Stimulated activated CD4-positive, alpha-beta T cell treated with anti-CD3 and anti-CD28 coated beads, TNF-alpha, amount 100 ng/mL, for 4 hours (primary cell): Measurements from ENCODE around the gene ZNF611.
A peak's percentile ranks its signal among the peaks of the same experiment; 100 is the strongest.
"Not testable (repeated sequence)": the region's sequence is repeated elsewhere in the genome, so short reads cannot be mapped to it uniquely, and the experiment has no call there.

Source experiments
- DNase-seq, 3 experiments: peaks; one replicate each; pipeline ENCODE4 v3.0.0-alpha.2; 2020; ENCODE audit warnings: low read depth in 3 of 3

Gene ZNF611

DNA sequence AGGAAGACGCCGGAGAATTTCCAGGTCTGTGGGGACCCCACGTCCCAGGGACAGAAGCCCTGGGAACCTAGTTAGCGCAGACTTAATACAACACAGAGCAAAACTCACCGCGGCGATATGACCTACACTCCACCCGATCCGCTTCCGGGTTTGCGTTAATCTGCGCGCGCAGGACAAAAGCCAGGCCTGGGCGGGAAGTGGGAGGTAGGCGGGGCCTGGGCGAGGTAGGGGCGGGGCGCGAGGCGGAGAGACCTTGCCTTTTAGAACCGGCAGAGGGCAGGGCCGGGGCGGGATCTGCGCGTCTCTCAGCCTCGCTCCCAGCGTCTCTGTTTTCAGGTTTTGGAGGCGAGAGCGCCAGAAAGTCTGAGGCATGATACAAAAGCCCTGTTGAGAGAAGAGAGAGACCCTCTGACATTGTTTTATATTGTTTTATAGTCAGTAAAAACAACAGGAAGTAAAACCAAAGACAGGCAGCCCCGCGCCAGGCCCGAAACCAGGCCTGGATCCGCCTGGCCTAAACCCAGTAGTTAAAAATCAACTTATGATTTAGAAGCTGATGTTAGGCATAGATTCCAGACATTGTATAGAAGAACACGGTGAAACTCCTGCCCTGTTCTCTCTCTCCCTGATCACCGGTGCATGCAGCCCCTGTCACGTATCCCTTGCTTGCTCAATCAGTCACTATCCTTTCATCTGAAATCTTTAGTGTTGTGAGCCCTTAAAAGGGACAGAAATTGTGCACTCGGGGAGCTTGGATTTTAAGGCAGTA, at the start of gene ZNF611:
TSS of gene ZNF611 (minus strand) at position 152 of the 769 bp plus-strand sequence. CDS start 19,150 bp downstream, outside the sequence.
- peak; percentile 98 to 99 (median 99) for DNase-seq

DNA sequence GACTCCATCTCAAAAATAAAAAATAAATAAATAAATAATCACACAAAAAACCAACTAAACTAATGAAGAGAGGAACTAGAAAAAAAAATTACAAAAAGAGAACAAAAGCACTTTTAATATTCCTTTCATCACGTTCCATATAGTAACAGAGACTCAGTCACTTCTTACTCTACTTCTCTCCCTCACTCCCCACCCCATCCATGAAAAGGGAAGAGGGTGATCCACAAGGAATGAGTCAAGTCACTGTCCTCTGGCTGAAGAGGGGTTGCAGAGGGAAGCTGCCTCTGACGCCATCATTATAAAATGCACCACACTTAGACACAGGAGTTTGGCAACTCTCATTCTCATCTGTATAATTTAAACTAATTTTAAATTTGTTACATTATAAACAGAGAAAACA, 48.0 kb upstream of the ZNF611 start:
- not testable (repeated sequence) for DNase-seq

DNA sequence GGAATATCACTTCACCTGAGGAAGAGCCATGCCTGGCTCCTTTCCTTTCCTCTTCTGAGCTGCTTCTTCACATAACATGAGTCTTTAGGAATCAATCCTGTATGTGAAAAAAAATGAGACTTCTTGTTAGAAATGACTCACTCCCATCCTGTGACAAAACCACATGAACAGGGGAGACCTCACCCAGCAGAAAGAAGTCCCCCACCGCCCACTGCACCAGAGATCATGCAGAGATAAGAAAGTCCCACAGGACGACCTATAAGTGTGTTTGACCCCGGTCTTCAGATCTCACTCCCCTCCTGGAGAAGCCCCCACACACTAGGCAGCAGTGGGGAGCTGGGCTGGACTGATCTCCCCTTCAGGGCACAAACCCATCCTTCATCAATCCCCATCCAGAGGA, 44.0 kb upstream of the ZNF611 start:
- peak in 1 of 3 experiments; percentile 16 for DNase-seq

DNA sequence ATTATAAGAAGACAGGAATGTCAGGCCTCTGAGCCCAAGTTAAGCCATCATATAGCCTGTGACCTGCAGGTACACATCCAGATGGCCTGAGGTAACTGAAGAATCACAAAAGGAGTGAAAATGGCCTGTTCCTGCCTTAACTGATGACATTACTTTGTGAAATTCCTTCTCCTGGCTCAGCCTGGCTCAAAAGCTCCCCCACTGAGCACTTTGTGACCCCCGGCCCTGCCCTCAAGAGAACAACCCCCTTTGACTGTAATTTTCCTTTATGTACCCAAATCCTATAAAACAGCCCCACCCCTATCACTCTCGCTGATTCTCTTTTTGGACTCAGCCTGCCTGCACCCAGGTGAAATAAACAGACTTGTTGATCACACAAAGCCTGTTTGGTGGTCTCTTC, 21.6 kb upstream of the ZNF611 start:
- DNase-seq = not testable (repeated sequence)

DNA sequence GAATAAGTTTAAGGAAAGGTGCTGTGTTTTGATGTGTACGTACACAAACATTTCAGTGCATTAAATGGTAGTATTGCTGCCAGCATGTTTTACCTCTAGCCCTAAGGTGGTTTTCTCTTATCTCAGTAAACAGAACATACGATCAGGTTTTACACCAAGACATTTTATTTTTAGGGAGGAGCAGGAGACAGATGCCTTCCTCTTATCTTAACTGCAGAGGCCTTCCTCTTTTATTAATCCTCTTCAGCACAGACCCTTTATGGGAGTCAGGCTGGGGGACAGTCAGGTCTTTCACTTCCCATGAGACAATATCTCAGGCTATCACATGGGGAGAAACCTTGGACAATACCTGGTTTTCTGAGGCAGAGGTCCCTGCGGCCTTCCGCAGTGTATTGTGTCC, 14.9 kb upstream of the ZNF611 start:
- DNase-seq = no peak

DNA sequence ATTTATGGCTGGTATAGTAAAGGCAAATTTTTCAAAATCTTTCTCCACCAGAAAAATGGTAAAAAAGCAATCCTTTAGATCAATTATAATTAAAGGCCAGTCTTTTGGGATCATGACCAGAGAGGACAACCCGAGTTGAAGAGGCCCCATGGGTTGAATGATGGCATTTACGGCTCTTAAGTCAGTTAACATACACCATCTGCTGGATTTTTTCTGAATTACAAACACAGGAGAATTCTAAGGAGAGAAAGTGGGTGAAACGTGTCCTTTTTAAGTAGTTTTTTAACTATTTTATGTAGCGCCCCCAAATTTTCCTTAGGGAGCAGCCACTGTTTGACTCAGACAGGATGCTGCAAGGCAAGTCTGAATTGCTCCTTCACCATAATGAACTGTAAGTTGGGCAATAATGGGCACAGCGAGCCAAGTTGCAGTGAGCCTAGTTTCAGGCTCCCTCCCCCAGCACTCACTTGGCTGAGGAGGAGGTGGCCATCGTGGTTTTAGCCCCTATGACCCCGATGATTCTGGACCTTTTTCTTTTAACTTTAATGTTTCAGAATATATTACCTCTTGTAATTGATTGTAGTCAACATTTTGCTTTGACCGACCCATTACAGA, 13.6 kb upstream of the ZNF611 start:
- DNase-seq = no peak

DNA sequence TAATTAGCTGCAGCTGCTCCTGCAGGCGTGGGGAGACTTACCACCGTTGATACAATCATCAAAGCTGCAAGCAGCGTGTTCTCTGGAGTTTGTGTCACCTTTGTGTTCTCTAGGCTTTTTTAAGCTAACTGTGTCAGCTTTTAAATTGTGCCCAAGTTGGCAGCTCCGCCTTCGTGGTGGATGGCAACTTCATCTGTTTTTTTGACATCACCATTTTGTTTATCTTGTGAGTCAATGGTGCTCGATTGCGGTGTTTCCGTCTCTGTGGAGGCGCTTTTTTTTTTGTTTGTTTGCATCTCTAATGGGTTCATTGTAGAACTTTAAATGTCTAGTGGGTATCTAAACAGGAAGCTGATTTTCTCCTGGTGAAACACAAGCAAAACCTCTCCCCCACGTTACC, 11.1 kb upstream of the ZNF611 start:
- DNase-seq = not testable (repeated sequence)

DNA sequence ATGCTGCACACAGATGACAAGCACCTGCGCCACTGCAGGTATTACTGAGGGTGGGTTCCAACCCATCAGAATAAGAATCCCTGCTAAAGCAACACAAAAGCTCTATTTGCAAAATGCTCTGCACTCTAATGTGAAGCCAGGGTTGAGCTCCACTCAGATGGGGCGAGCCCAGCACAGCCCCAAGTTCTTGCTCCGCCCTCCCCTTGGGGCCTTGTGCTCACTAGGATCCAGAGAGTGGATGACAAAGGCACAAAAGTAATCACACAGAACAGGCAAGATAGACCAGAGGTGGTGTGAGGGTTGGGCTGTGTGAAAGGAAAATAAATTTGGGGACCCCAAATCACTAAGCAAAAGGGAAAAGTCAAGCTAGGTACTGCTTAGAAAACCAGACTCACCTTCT, 8.2 kb upstream of the ZNF611 start:
- no peak for DNase-seq

DNA sequence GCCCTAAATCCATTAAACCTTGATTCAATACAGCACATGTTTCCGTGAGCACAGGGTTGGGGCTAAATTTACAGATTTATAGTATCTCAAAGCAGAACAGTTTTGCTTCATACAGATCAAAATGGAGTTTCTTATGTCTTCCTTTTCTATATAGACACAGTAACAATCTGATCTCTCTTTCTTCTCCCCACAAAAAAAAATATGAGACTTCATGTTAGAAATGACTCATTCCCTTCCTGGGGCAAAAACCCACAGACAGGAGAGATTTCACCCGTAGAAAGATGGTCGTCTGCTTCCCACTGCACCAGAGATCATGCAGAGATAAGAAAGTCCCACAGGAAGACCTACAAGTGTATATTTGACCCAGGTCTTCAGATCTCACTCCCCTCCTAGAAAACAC, 7.7 kb upstream of the ZNF611 start:
- no peak for DNase-seq

DNA sequence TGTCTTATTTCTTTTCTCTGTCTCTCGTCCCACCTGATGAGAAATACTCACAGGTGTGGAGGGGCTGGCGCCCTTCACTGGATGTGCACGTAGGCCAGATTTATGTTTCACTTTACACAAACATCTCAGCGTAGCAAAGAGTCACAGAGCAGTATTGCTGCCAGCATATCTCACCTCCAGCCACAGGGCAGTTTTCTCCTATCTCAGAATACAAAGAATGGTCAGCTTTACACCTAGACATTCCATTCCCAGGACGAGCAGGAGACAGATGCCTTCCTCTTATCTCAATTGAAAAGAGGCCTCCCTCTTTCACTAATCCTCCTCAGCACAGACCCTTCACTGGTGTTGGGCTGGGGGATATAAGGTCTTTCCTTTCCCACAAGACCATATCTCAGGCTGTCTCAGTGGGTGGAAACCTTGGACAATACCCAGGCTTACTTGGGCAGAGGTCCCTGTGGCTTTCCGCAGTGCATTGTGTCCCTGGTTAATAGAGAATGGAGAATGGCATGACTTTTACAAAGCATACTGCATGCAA, 7.2 kb upstream of the ZNF611 start:
- no peak for DNase-seq

DNA sequence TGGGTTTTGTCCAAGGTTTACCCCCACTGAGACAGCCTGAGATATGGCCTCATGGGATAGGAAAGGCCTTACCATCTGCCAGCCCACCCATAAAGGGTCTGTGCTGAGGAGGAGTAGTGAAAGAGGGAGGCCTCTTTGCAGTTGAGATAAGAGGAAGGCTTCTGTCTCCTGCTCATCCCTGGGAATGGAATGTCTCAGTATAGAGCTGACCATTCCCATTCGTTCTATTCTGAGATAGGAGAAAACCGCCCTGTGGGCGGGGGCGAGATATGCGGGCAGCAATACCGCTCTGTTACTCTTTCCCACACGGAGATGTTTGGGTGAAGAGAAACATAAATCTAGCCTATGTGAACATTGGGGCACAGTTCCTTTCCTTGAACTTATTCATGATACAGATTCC, 6.5 kb upstream of the ZNF611 start:
- DNase-seq = not testable (repeated sequence)

DNA sequence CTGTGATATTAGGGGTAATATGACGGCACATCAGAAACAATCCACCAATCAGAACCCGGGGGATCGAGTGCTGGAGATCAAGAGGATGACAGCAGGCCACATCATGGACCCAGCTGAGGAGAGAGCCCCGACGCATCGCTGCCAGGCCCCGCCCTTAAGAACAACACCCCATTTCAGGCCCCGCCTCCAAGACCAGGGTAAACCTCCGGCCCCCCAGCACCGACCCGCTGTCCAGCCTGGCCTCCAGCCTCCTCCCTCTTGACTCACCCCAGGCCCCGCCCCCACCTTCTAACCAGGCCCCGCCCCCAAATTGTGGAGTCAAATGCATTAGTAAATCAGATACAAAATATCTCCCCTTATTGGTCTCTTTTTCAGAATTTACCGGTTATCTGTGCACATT, 4.7 kb upstream of the ZNF611 start:
- no peak for DNase-seq

DNA sequence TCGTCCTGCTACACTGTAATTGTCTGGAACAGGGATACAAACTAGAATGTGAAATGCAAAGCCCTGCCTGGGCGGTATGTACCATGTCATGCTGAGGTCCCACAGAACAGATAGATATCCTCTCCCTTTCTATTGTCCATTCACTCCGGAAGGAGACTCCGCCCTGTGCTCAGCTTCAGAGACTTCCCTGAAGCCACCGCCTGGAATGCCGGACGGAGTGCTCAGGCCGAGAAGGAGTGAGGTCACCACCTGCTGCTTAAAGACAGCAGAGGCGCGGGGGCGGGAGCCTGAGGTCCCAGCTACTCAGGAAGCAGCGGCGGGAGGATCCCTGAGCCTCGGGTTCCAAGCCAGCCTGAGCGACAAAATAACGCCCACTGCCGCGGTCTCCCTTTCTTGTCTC, 890 bp upstream of the ZNF611 start:
- no peak for DNase-seq

DNA sequence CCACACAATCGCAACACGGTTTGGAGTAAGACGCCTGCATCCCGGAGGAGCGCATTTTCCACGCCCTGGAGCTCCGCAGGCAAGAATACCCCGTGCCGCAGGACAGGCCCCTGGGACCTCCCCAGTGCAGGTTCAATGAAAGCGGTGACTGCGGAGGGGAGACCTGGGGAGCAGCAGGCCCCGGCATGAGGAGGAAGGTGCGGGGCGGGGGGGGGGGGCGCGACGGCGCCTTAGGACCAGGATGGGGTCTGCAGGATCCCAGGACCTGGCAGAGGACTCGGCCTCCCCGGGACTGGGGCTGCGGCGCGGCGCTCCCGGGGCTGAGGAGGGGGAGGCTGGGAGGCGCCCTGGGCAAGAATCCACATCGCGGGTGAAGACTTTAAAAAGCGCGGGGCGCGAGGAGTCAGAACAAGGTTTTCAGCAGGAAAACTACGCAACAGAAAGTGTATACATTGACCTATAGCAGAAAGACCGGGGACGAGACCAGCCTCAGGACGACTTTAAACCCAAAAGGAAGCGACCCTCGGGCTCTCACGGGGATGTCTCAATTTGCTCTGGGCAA, 432 bp downstream of the ZNF611 start:
- DNase-seq = no peak

DNA sequence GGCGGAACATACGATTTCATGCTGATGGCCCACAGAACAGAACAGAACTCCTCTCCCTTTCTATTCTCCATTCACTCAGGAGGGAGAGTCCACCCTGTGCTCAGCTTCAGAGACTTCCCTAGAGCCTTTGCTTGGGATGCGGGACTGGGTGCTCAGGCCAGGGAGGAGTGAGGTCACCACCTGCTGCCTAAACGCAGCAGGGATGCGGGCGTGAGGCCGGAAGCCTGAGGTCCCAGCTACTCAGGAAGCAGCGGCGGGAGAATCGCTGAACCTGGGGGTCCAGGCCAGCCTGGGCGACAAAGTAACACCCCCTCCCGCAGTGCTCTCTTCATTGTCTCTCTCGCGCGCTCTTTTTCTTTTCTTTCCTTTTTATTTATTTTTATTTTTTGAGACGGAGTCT, 8.8 kb downstream of the ZNF611 start:
- not testable (repeated sequence) for DNase-seq

DNA sequence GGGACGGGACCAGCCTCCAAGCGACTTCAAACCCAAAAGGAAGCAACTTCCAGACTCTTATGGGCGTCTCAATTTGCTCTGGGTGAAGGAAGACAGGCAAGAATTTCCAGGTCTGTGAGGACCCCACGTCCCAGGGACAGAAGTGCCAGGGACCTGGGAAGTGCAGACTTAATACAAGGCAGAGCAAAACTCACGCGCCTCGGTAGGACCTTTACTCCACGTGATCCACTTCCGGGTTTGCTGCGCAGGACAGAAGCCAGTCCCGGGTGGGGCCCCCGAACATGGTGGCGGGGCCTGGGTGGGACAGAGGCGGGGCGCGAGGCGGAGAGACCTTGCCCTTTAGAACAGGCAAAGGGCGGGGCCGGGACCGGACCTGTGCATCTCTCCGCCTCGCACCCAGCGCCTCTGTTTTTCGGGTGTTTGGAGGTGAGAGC, 9.3 kb downstream of the ZNF611 start:
- DNase-seq = no peak

DNA sequence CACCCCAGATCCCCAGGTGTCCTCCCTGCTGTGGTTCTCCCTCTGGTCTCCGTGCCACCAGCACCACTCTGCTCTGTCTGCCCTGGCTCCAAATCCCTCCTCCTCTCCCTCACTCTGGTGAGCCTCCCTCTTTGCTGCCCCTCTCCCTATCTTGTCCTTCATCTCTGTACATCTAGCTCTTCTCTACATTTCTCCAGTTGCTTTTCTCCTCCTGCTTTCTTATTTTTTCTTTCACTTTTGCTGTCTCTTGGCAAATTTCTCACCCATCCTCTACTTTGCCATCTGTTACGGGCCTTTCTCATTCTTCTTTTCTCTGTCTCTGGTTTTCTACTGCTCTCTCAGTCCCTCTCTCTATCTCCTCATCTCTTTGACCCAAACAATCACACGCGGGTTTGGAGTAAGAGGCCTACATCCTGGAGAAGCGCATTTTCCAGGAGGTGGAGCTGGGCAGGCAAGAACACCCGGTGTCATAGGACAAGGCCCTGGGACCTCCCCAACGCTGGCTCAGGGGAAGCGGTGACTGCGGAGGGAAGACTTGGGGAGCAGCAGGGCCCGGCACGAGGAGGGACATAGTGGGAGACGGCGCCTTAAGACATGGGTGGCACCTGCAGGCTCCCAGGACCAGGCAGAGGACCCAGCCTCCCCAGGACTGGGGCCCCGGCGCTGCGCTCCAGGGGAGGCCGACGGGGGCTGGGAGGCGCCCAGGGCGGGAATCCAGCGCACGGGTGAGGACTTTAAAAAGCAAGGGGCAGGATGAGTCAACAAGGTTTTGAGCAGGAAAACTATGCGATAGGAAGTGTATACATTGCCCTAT, 9.9 kb downstream of the ZNF611 start:
- DNase-seq = no peak

DNA sequence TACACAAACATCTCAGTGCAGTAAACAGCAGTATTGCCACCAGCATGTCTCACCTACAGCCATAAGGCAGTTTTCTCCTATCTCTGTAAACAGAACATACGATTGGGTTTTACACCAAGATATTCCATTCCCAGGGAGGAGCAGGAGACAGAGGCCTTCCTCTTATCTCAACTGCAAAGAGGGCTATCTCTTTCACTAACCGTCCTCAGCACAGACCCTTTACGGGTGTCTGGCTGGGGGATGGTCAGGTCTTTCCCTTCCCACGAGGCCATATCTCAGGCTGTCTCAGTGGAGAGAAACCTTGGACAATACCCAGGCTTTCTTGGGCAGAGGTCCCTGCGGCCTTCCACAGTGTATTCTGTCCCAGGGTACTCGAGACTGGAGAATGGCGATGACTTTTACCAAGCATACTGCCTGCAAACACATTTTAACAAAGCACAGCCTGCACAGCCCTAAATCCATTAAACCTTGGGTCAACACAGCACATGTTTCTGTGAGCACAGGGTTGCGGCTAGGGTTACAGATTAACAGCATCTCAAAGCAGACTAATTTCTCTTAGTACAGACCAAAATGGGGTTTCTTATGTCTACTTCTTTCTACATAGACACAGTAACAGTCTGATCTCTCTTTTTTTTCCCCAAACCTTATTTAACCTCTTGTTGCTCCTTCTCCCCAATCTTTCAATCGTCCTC, 10.8 kb downstream of the ZNF611 start:
- DNase-seq = not testable (repeated sequence)

DNA sequence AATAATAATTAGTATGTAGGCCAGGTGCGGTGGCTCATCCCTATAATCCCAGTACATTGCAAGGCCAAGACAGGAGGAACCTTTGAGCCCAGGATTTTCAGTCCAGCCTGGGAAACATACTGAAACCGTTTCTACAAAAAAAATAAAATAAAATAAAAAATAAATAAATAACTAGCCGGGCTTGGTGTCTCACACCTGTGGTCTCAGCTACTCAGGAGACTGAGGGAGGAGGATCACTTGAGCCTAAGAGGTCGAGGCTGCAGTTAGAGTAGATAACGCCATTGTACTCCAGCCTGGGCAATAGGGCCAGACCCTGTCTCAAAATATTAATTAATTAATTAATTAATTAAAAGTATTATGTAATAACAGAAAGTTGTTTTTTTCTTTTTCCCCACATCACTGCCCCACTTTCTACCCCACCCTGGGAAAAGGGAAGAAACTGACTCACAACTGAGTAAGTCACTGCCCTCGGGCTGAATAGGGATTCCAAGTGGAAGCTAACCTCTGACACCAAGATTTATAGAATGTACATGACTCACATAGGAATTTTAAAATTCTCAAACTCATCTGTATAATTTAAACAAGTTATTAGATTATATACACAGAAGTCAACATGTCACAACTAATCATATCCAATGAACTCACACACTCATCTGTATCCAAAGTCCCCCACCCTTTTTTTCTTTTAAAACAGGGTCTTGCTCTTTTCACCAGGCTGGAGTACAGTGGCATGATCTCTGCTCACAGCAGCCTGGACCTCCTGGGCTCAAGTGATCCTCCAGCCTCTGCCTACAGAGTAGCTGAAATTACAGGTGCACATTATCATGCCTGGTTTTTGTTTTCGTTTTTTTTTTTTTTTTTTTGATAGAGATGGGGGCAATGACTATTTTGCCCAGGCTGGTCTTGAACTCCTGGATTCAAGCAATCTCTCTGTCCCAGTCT, 12.5 kb downstream of the ZNF611 start:
- no peak for DNase-seq

DNA sequence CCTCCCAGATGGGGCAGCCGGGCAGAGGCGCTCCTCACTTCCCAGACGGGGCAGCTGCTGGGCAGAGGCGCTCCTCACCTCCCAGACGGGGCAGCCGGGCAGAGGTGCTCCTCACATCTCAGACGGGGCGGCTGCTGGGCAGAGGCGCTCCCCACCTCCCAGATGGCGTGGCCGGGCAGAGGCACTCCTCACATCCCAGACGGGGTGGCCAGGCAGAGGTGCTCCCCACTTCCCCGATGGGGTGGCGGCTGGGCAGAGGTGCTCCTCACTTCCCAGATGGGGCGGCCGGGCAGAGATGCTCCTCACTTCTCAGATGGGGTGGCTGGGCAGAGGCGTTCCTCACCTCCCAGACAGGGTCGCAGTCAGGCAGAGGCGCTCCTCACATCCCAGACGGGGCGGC, 14.3 kb downstream of the ZNF611 start:
- not testable (repeated sequence) for DNase-seq
